ENCODE measurements around the gene SELPLG. TPM values are rescaled to one million over a fixed set of nuclear protein-coding genes. Genes with fewer than 3 reads are reported as not detected.
"Not testable (repeated sequence)": the region's sequence is repeated elsewhere in the genome, so short reads cannot be mapped to it uniquely, and the experiment has no call there.

Gene SELPLG
- total and polyA plus RNA-seq, 4 donors: 9.1 to 18.2 (median 10.9) TPM

GRCh38 chr12:108575199-108575912, 58.3 kb downstream of the SELPLG start:
- no peaks in the 10 kb centered on the region for H3K4me1 ChIP-seq (ENCODE audit: control insufficient read depth, insufficient read depth, low read length)
- H3K36me3 ChIP-seq (ENCODE audit: control insufficient read depth, insufficient read depth, low read length): no peaks in the 10 kb centered on the region
- no peak for DNase-seq (ENCODE audit: low read depth in 4 of 6, low spot score in 6 of 6)
- no peaks in the 10 kb centered on the region for H3K27me3 ChIP-seq (ENCODE audit: control insufficient read depth, insufficient read depth, low read length)
- H3K4me3 ChIP-seq (ENCODE audit: low read depth, low read length): no peak overlapping the region
- no peak overlapping the region for H3K27ac ChIP-seq (ENCODE audit: low read depth, low read length)
- WGBS (ENCODE audit: insufficient coverage): 92% methylated on average over 6 of the region's 9 CpGs
- H3K9me3 ChIP-seq (ENCODE audit: control insufficient read depth, insufficient read depth, low read length): no peaks in the 10 kb centered on the region

DNA sequence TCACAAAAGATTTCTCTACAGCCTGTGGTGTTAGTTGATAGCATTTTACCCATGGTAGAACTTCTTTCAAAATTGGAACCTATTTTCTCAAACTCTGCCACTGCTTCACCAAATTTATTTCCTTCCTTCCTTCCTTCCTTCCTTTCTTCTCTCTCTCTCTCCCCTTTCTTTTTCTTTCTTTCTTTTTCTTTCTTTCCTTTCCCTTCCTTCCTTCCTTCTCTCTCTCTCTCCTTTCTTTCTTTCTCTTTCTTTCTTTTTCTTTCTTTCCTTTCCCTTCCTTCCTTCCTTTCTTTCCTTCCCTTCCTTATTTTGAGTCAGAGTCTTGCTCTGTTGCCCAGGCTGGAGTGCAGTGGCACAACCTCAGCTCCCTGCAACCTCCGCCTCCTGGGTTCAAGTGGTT, 59.4 kb downstream of the SELPLG start:
- H3K27ac ChIP-seq (ENCODE audit: low read depth, low read length); H3K4me1 ChIP-seq (ENCODE audit: control insufficient read depth, insufficient read depth, low read length); H3K36me3 ChIP-seq (ENCODE audit: control insufficient read depth, insufficient read depth, low read length); H3K27me3 ChIP-seq (ENCODE audit: control insufficient read depth, insufficient read depth, low read length); H3K9me3 ChIP-seq (ENCODE audit: control insufficient read depth, insufficient read depth, low read length); H3K4me3 ChIP-seq (ENCODE audit: low read depth, low read length); DNase-seq (ENCODE audit: low read depth in 4 of 6, low spot score in 6 of 6): not testable (repeated sequence)
- WGBS (ENCODE audit: insufficient coverage): 100% methylated on average over 1 of the region's 1 CpG

DNA sequence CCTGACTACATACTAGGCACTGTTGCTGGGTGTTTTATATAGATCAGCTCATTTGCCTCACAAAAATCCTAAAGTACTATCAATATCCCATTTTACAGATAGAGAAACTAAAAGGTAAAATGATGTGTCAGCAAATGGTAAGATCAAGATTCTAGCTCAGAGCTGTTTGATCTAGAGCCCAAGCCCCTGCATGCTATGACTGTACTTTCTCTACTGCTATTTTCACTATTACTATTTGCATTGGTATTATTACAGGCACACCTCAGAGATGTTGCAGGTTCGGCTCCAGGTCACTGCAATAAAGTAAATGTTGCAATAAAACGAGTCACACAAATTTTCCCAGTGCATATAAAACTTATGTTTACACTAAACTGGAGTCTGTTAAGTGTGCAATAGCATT, 60.4 kb downstream of the SELPLG start:
- DNase-seq (ENCODE audit: low read depth in 4 of 6, low spot score in 6 of 6): no peak
- Histone ChIP-seq H3K4me1 (ENCODE audit: control insufficient read depth, insufficient read depth, low read length) (no peaks in the 10 kb centered on the region), H3K4me3 (ENCODE audit: low read depth, low read length) (no peak overlapping the region), H3K27ac (ENCODE audit: low read depth, low read length) (no peak overlapping the region), H3K36me3 (ENCODE audit: control insufficient read depth, insufficient read depth, low read length) (peaks cover 10% of the 10 kb centered on the region), H3K27me3 (ENCODE audit: control insufficient read depth, insufficient read depth, low read length) (no peaks in the 10 kb centered on the region), H3K9me3 (ENCODE audit: control insufficient read depth, insufficient read depth, low read length) (no peaks in the 10 kb centered on the region)
- WGBS (ENCODE audit: insufficient coverage): no CpG with 5 or more reads among the region's 2 CpGs

- H3K27ac ChIP-seq (ENCODE audit: low read depth, low read length): no peak overlapping the region
- no peaks in the 10 kb centered on the region for H3K9me3 ChIP-seq (ENCODE audit: control insufficient read depth, insufficient read depth, low read length)
- H3K4me1 ChIP-seq (ENCODE audit: control insufficient read depth, insufficient read depth, low read length): no peaks in the 10 kb centered on the region
- peaks cover 17% of the 10 kb centered on the region for H3K36me3 ChIP-seq (ENCODE audit: control insufficient read depth, insufficient read depth, low read length)
- WGBS (ENCODE audit: insufficient coverage): 93% methylated on average over 3 of the region's 8 CpGs
- no peaks in the 10 kb centered on the region for H3K27me3 ChIP-seq (ENCODE audit: control insufficient read depth, insufficient read depth, low read length)
- no peak overlapping the region for H3K4me3 ChIP-seq (ENCODE audit: low read depth, low read length)
- no peak for DNase-seq (ENCODE audit: low read depth in 4 of 6, low spot score in 6 of 6)
Measured at GRCh38 chr12:108572166-108572790, 61.4 kb downstream of the SELPLG start.

Small RNAs within 50 kb of the gene (small RNA-seq; reads per million reads assigned to genes)
- not detected for gene RNU7-169P (ENCODE audit: low replicate concordance)

Other genes starting within 250 kb of the SELPLG start
- gene FICD, start 118.6 kb downstream of the SELPLG start, total RNA-seq: 1 to 10 TPM; 5.4 to 7.4 TPM
- 1 to 10 TPM; 5.1 to 6.2 TPM for gene FICD, start 118.6 kb downstream of the SELPLG start, polyA plus RNA-seq (ENCODE audit: insufficient read length in 2 of 2)
- gene SART3, start 72.7 kb downstream of the SELPLG start, total RNA-seq: 10 to 100 TPM; 55.2 to 55.9 TPM
- gene SART3, start 72.7 kb downstream of the SELPLG start, polyA plus RNA-seq (ENCODE audit: insufficient read length in 2 of 2): 10 to 100 TPM; 49.7 to 50.0 TPM
- 100 to 1,000 TPM in 1 of 2 donors, 10 to 100 TPM in 1; 90.9 to 107 TPM for gene ISCU, start 71.3 kb downstream of the SELPLG start, total RNA-seq
- gene ISCU, start 71.3 kb downstream of the SELPLG start, polyA plus RNA-seq (ENCODE audit: insufficient read length in 2 of 2): 100 to 1,000 TPM; 109 to 112 TPM
- gene TMEM119, start 35.8 kb downstream of the SELPLG start, total RNA-seq: 10 to 100 TPM; 12.1 to 14.9 TPM
- gene TMEM119, start 35.8 kb downstream of the SELPLG start, polyA plus RNA-seq (ENCODE audit: insufficient read length in 2 of 2): 10 to 100 TPM; 10.8 to 12.0 TPM
- gene CORO1C, start 97.6 kb upstream of the SELPLG start, total RNA-seq: 100 to 1,000 TPM in 1 of 2 donors, 10 to 100 TPM in 1; 66.1 to 133 TPM
- 10 to 100 TPM; 88.7 to 90.5 TPM for gene CORO1C, start 97.6 kb upstream of the SELPLG start, polyA plus RNA-seq (ENCODE audit: insufficient read length in 2 of 2)
- 10 to 100 TPM; 13.3 to 16.9 TPM for gene SSH1, start 223.7 kb upstream of the SELPLG start, total RNA-seq
- gene SSH1, start 223.7 kb upstream of the SELPLG start, polyA plus RNA-seq (ENCODE audit: insufficient read length in 2 of 2): 10 to 100 TPM; 13.4 to 18.0 TPM
- under 1 TPM in 1 of 2 donors, not detected in 1; 0.40 TPM for gene DAO, start 246.2 kb upstream of the SELPLG start, total RNA-seq
- 1 to 10 TPM in 1 of 2 donors, under 1 TPM in 1; 0.24 to 1.4 TPM for gene DAO, start 246.2 kb upstream of the SELPLG start, polyA plus RNA-seq (ENCODE audit: insufficient read length in 2 of 2)